Panc1 (cell line): Measurements from ENCODE around the gene GALNT9. TPM values are rescaled to one million over a fixed set of nuclear protein-coding genes. Genes with fewer than 3 reads are reported as not detected.

Source experiments
- ATAC-seq: fragments of 200-7000 bp; cut with Tn5 transposase; 2 replicates; pipeline ENCODE4 v1.9.1; 2020; ENCODE audit warnings: mild to moderate bottlenecking, moderate library complexity
- BruUV-seq: library from RNA; stranded (reverse); fragments of 400-500 nt; replicated peaks from 2 replicates; lab custom pipeline; 2021; lab: Mats Ljungman, UMichigan
- CTCF ChIA-PET: fragments of 300-600 bp; sonication (Branson Sonifier 250); formaldehyde crosslinking; loops from one replicate; lab custom pipeline; 2022; ENCODE audit warnings: antibody characterized with exemption; lab: Charles Lee
- POLR2A ChIA-PET: fragments of 300-600 bp; sonication (Branson Sonifier 250); formaldehyde crosslinking; loops from one replicate; lab custom pipeline; 2022; ENCODE audit warnings: antibody characterized with exemption; lab: Charles Lee
- DNase-seq: peaks from one replicate; pipeline ENCODE4 v3.0.0-alpha.2; 2010; ENCODE audit warnings: low read depth, low spot score
- H3K27ac ChIP-seq: 2 replicates; pipeline ENCODE4 v1.5.1; 2011; ENCODE audit warnings: mild to moderate bottlenecking, low read length, inconsistent platforms
- H3K27me3 ChIP-seq: fragments of 200-500 bp; sonication (Bioruptor generic); 2 replicates; pipeline ENCODE4 v1.6.0; 2014; ENCODE audit warnings: low read length, inconsistent platforms; ENCODE audit not compliant: control insufficient read depth, insufficient read depth
- H3K36me3 ChIP-seq: fragments of 200-500 bp; sonication (Bioruptor generic); 2 replicates; pipeline ENCODE4 v1.5.1; 2014; ENCODE audit warnings: inconsistent platforms, mild to moderate bottlenecking, low read length, moderate library complexity; ENCODE audit not compliant: control insufficient read depth, insufficient read depth
- H3K4me1 ChIP-seq: 2 replicates; pipeline ENCODE4 v1.5.1; 2011; ENCODE audit warnings: inconsistent platforms, mild to moderate bottlenecking, low read length, moderate library complexity; ENCODE audit not compliant: control insufficient read depth, insufficient read depth
- H3K4me3 ChIP-seq, 2 experiments: 2 replicates each; pipeline ENCODE4 v1.5.1; 2011 to 2012; ENCODE audit warnings: low read depth in 2 of 2, low read length in 2 of 2, mild to moderate bottlenecking in 2 of 2, inconsistent platforms in 1 of 2, moderate library complexity in 1 of 2
- H3K9me3 ChIP-seq: fragments of 200-500 bp; sonication (Bioruptor generic); 2 replicates; pipeline ENCODE4 v1.5.1; 2014; ENCODE audit warnings: low read depth, mild to moderate bottlenecking, inconsistent platforms, low read length, moderate library complexity; ENCODE audit not compliant: control insufficient read depth, insufficient read depth
- CTCF ChIP-seq: fragments of 450-650 bp; IDR thresholded peaks from 2 replicates; pipeline ENCODE4 v1.5.1; 2017; ENCODE audit warnings: mild to moderate bottlenecking
- POLR2AphosphoS5 ChIP-seq: IDR thresholded peaks from 2 replicates; pipeline ENCODE4 v1.6.1; 2012; ENCODE audit warnings: mild to moderate bottlenecking, low read depth, low read length, moderate library complexity
- REST ChIP-seq, 2 experiments: IDR thresholded peaks; 2 replicates each; pipeline ENCODE4 v1.6.1; 2011 to 2012; ENCODE audit warnings: low read depth in 2 of 2, control low read depth in 1 of 2, low read length in 1 of 2, mild to moderate bottlenecking in 1 of 2, moderate library complexity in 1 of 2; ENCODE audit not compliant: insufficient read depth in 1 of 2
- SIN3A ChIP-seq: IDR thresholded peaks from 2 replicates; pipeline ENCODE4 v1.6.1; 2012; ENCODE audit warnings: low read depth, mild to moderate bottlenecking, low read length, moderate library complexity, borderline replicate concordance; ENCODE audit not compliant: insufficient read depth
- TCF7L2 ChIP-seq: IDR thresholded peaks from 2 replicates; pipeline ENCODE4 v1.6.1; 2011; ENCODE audit warnings: mild to moderate bottlenecking, low read depth, low read length, inconsistent platforms
- in situ Hi-C: cut with HindIII; loops from 2 replicates; pipeline ENCODE4 v1.10.0; 2016; ENCODE audit warnings: low sequenced_read_pairs, low pct_unique_long_range_greater_than_20kb
- intact Hi-C: fragments of 100-400 bp; cut with micrococcal nuclease; formaldehyde crosslinking; loops from one replicate; pipeline ENCODE4 v1.10.0; 2022; ENCODE audit not compliant: unreplicated experiment
- total RNA-seq: library from RNA; stranded (reverse); gene quantifications from one replicate; pipeline ENCODE4 v1.2.1, GENCODE V29; 2021; ENCODE audit not compliant: unreplicated experiment

GALNT9 gene
- total RNA-seq, 1 experiment from 2014 or later: 0.33 TPM

DNA sequence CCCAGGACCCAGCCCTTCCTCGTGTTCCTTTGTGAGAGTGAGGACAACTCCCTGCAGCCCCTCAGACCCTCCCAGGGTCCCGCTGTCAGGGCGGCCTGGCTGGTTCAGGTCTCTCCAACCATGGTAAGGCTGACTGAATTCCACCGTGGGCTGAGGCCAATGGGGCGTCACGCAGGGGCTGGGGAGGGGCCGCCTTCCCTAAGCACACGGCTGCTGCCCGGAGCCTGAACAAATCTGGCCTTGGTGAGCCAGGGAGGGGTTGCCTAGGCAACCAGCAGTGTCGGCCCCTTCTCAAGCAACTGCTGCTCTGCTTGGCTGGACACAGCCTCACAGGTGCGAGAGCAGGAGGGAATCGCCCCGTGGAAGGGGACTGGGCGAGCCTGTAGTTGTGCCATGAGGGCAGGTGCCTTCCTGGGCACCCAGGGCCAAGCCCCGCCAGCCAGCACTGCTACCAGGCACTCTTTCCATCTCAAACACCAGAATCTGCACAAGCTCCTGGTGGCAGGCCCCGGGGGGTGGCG lies 37.0 kb upstream of the GALNT9 start:
- Histone ChIP-seq H3K36me3 (no peaks in the 10 kb centered on the region), H3K27me3 (peaks cover 7% of the 10 kb centered on the region), H3K4me3 (no peak overlapping the region), H3K9me3 (no peaks in the 10 kb centered on the region), H3K4me1 (no peaks in the 10 kb centered on the region), H3K27ac (no peak overlapping the region)
- no peak for DNase-seq
- CTCF ChIA-PET: no interaction called here
- in situ Hi-C loops (no loop called here), intact Hi-C loops (no loop called here)
- POLR2A ChIA-PET: no interaction called here
- TF ChIP-seq CTCF: no peak
- no peak for TF ChIP-seq TCF7L2
- no peak for TF ChIP-seq REST (IDR thresholded peaks at IDR 0.05; ENCODE audit: insufficient read depth in 1 of 2, low read depth in 2 of 2, low read length in 1 of 2)
- TF ChIP-seq POLR2AphosphoS5: no peak
- no peak for TF ChIP-seq SIN3A
- no TSS peak for BruUV-seq
- ATAC-seq: no peak

DNA sequence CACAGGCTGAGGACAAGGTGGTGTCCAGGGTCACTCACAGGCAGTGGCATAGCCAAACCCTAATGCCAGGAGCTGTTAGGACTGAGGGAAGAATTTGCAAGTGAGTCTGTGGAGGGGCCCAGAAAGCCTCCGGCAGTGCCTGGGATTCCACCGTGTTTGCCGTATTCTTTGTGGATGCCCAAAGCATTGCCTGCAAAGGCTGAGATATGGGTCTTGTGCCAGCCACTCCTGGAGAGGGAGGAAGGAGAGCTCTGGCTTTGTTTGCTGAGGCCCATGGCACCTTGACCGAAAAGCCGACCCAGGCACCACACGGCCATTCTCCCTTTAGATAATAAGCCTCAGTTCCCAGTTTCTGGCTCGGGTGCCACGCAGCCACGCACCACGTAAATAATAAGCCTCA lies 35.8 kb upstream of the GALNT9 start:
- no peaks in the 10 kb centered on the region for H3K4me1 ChIP-seq
- DNase-seq (no peak), ATAC-seq (no peak)
- no peak overlapping the region for H3K4me3 ChIP-seq
- intact Hi-C loops (no loop called here), in situ Hi-C loops (no loop called here)
- CTCF ChIA-PET: interaction anchor here (0.6 to 0.7 kb wide), 2 partner anchors 40 to 252 kb away, joined by 3 to 9 read pairs; no protein-coding TSS in a partner anchor
- no TSS peak for BruUV-seq
- no peaks in the 10 kb centered on the region for H3K9me3 ChIP-seq
- H3K27ac ChIP-seq: no peak overlapping the region
- TF ChIP-seq SIN3A: no peak
- no peak for TF ChIP-seq REST (IDR thresholded peaks at IDR 0.05; ENCODE audit: insufficient read depth in 1 of 2, low read depth in 2 of 2, low read length in 1 of 2)
- no peak for TF ChIP-seq POLR2AphosphoS5
- TF ChIP-seq CTCF: no peak
- H3K36me3 ChIP-seq: no peaks in the 10 kb centered on the region
- POLR2A ChIA-PET: no interaction called here
- H3K27me3 ChIP-seq: peaks cover 2% of the 10 kb centered on the region
